Measurements from ENCODE around the gene FAM53C.

- no peak for TF ChIP-seq POLR2A (IDR thresholded peaks at IDR 0.05; ENCODE audit: low read depth, low read length)
- TF ChIP-seq POLR2AphosphoS5 (IDR thresholded peaks at IDR 0.05; ENCODE audit: low read depth, low read length) = no peak
Observed at GRCh38 chr5:138372653-138373052, 34.6 kb downstream of the FAM53C start.
